WTC11 (cell line): Measurements from ENCODE around the gene TACR2.

Source experiments
- CREM ChIP-seq: sonication (generic); formaldehyde crosslinking; IDR thresholded peaks from 2 replicates; pipeline ENCODE4 v1.8.1; 2022; ENCODE audit warnings: mild to moderate bottlenecking, missing genetic modification reagents, moderate library complexity
- CTCF ChIP-seq: fragments of 200-600 bp; IDR thresholded peaks from 2 replicates; pipeline ENCODE4 v1.8.0; 2022; ENCODE audit warnings: antibody characterized with exemption
- FOXP4 ChIP-seq: sonication (generic); formaldehyde crosslinking; IDR thresholded peaks from 2 replicates; pipeline ENCODE4 v1.8.0; 2022; ENCODE audit warnings: mild to moderate bottlenecking, missing genetic modification reagents
- SP1 ChIP-seq: sonication (generic); formaldehyde crosslinking; conservative IDR thresholded peaks from 2 replicates; pipeline ENCODE4 v1.8.1; 2022; ENCODE audit warnings: missing genetic modification reagents
- TF ChIP-seq, protein P1 (sequence below): sonication (generic); formaldehyde crosslinking; IDR thresholded peaks from 2 replicates; pipeline ENCODE4 v1.8.0; 2022; ENCODE audit warnings: mild to moderate bottlenecking, missing genetic modification reagents
- TF ChIP-seq, protein P2 (sequence below): sonication (generic); formaldehyde crosslinking; IDR thresholded peaks from 2 replicates; pipeline ENCODE4 v1.8.0; 2023; ENCODE audit warnings: mild to moderate bottlenecking, missing genetic modification reagents
- TF ChIP-seq, protein P3 (sequence below): sonication (generic); formaldehyde crosslinking; IDR thresholded peaks from 2 replicates; pipeline ENCODE4 v1.8.1; 2023; ENCODE audit warnings: mild to moderate bottlenecking, moderate library complexity, missing genetic modification reagents

- TF ChIP-seq CTCF: no peak
- TF ChIP-seq, protein P1, sequence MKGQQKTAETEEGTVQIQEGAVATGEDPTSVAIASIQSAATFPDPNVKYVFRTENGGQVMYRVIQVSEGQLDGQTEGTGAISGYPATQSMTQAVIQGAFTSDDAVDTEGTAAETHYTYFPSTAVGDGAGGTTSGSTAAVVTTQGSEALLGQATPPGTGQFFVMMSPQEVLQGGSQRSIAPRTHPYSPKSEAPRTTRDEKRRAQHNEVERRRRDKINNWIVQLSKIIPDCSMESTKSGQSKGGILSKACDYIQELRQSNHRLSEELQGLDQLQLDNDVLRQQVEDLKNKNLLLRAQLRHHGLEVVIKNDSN: no peak
- TF ChIP-seq, protein P2, sequence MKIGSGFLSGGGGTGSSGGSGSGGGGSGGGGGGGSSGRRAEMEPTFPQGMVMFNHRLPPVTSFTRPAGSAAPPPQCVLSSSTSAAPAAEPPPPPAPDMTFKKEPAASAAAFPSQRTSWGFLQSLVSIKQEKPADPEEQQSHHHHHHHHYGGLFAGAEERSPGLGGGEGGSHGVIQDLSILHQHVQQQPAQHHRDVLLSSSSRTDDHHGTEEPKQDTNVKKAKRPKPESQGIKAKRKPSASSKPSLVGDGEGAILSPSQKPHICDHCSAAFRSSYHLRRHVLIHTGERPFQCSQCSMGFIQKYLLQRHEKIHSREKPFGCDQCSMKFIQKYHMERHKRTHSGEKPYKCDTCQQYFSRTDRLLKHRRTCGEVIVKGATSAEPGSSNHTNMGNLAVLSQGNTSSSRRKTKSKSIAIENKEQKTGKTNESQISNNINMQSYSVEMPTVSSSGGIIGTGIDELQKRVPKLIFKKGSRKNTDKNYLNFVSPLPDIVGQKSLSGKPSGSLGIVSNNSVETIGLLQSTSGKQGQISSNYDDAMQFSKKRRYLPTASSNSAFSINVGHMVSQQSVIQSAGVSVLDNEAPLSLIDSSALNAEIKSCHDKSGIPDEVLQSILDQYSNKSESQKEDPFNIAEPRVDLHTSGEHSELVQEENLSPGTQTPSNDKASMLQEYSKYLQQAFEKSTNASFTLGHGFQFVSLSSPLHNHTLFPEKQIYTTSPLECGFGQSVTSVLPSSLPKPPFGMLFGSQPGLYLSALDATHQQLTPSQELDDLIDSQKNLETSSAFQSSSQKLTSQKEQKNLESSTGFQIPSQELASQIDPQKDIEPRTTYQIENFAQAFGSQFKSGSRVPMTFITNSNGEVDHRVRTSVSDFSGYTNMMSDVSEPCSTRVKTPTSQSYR: no peak
- TF ChIP-seq SP1 (CRISPR knock-in tag): no peak
- no peak for TF ChIP-seq FOXP4 (CRISPR knock-in tag)
- TF ChIP-seq, protein P3, sequence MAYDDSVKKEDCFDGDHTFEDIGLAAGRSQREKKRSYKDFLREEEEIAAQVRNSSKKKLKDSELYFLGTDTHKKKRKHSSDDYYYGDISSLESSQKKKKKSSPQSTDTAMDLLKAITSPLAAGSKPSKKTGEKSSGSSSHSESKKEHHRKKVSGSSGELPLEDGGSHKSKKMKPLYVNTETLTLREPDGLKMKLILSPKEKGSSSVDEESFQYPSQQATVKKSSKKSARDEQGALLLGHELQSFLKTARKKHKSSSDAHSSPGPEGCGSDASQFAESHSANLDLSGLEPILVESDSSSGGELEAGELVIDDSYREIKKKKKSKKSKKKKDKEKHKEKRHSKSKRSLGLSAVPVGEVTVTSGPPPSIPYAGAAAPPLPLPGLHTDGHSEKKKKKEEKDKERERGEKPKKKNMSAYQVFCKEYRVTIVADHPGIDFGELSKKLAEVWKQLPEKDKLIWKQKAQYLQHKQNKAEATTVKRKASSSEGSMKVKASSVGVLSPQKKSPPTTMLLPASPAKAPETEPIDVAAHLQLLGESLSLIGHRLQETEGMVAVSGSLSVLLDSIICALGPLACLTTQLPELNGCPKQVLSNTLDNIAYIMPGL: no peak
- TF ChIP-seq CREM (CRISPR knock-in tag): no peak
These were observed 1.7 kb downstream of the TACR2 start for GRCh38 chr10:69415049-69415448.
